ENCODE data around the gene NEDD8. TPM values are rescaled to one million over a fixed set of nuclear protein-coding genes. Genes with fewer than 3 reads are reported as not detected.

The NEDD8 gene
- total RNA-seq, 4 donors from 2014 or later: 106 to 156 (median 122) TPM

DNA sequence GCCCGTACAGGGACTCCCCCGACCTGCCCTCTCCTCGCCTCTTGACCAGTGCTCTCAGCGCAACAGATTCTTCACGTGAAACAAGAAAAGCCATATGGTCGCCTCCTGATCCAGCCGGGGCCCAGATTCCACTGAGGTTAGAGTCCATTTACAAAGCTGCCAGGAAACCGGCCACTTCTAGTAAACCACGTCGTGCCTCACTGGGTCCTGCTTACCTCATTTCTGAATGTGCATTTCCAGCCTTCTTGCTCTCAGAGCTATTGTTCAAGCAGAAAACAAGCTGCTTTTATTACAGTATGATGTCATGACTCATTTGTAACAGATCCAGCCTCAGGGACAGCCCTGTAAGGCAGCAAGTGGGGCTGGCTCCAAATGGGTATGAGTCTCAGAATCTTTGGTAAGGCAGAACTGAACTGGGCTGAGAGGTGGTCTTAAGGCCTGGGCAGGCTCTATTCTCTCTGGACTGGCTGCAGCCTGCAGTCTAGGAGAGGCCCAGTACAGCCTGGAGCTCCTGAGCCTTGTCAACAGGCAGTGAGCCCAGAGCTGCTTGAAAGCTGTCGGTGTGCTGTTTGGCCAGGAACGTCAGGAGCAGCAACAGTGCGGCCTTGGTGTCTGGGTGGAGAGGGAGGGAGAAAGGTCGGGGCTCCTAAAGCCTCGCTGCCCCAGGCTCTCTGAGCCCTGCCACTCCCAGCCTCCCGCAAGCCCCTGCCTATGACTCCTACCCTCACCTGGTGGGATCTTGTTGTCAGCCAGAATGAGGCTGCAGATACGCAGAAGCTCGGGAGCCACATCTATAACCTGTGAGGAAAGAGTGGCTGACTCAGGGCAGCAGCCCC is 52.0 kb downstream of the NEDD8 start:
- TF ChIP-seq CTCF (IDR thresholded peaks at IDR 0.05; ENCODE audit: low read depth): no peak

- no peak for TF ChIP-seq CTCF (IDR thresholded peaks at IDR 0.05; ENCODE audit: low read depth)
These were observed 52.7 kb downstream of the NEDD8 start for GRCh38 chr14:24179294-24179960.

- TF ChIP-seq CTCF (IDR thresholded peaks at IDR 0.05; ENCODE audit: low read depth): no peak
These were observed 53.6 kb downstream of the NEDD8 start for GRCh38 chr14:24178399-24179178.

DNA sequence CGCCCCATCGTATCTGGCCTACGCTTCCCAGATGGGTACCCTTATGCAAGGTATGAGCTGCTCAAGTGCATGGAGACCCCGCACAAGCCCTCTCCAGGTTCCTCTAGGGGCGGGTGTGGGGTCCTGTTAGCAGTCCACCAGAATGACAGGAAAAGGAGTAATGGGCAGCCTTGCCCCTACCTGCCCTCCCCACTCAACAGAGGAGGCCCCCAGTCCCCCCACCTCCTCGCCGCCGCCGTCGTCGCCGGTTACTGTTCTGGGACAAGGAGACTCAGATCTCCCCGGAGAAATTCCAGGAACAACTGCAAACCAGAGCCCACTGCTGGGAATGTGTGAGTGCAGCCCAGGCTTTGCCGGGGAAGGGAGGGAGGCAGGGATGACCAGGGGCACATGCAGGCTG is 54.3 kb downstream of the NEDD8 start:
- TF ChIP-seq CTCF (IDR thresholded peaks at IDR 0.05; ENCODE audit: low read depth): no peak

DNA sequence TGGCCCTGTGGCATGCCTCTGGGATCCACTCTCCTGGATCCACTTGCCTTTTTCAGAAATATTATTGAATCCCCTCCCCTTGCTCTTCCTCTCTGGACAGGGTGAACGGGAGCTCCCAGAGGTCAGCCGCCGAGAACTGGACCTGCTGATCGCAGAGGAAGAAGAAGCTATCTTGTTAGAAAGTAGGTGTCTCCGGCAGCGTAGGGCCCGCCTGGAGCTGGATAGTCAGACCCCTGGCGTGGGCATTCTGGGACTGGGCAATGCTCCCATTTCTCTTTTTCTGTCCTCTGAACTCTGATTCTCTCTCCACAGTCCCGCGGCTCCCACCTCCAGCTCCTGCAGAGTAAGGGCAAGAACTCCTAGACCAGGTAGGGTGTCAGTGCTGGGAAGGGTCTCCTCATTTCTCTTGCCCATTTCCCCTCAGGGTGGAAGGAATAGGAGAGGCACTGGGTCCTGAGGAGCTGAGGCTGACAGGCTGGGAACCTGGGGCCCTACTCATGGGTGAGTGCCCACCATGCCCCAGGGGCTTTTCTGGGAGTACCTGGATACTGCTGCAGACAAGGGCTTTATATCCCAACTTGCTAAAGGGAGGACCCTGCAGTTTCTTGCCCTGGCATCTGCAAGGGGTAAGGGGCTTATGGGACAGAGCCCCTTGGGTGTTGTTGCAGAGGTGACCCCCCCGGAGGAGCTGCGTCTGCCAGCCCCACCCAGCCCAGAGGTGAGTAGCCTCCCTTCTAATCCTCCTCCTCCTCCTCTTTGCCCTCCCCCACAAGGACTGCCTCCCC is 54.9 kb downstream of the NEDD8 start:
- no peak for TF ChIP-seq CTCF (IDR thresholded peaks at IDR 0.05; ENCODE audit: low read depth)

DNA sequence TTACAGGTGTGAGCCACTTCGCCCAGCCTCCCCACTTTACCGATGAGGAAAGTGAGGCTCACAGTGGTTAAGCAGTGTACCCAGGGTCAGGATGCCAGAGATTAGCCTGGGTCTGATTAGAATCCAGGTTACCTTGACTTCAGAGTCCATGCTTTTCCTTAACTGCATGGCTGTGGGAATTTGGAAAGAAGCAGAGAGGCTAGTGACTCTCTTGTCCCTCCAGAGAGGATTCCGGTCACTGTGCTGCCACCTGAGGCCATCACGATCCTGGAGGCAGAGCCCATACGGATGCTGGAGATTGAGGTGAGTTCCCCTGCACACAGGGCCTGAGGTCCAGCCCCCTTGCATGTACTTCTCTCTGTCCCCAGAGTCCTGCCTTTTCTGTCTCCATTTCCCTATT is 55.6 kb downstream of the NEDD8 start:
- no peak for TF ChIP-seq CTCF (IDR thresholded peaks at IDR 0.05; ENCODE audit: low read depth)
